NCI-H2107 treated with DMSO at 0.1 percent for 48 hours (cell line): ENCODE measurements around the gene NLRC5.
"Not testable (repeated sequence)": the region's sequence is repeated elsewhere in the genome, so short reads cannot be mapped to it uniquely, and the experiment has no call there.

Source experiments
- DNase-seq: peaks from one replicate; lab custom pipeline; 2025; ENCODE audit not compliant: unreplicated experiment; lab: John Stamatoyannopoulos, UW

NLRC5 gene

GRCh38 chr16:56960681-56961281, 28.6 kb upstream of the NLRC5 start:
- no peak for DNase-seq

GRCh38 chr16:56961386-56961785, 28.0 kb upstream of the NLRC5 start:
- no peak for DNase-seq

DNA sequence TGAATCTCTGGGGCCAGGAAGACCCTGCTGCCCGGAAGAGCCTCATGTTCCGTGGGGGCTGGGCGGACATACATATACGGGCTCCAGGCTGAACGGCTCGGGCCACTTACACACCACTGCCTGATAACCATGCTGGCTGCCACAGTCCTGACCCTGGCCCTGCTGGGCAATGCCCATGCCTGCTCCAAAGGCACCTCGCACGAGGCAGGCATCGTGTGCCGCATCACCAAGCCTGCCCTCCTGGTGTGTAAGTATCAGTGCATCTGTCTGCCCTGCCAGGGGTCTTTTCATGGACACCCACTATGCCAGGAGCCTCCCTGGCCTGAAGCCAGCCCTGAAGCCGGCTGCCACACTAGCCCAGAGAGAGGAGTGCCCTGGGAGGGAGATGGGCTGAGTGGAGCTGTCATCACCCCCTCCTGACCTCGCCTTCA, 27.5 kb upstream of the NLRC5 start, which contains the start of gene CETP:
Gene CETP, plus strand, starts transcription at position 100 of the 431 bp plus-strand sequence. Its CDS starts 30 bp downstream, at position 130.
- DNase-seq = no peak

GRCh38 chr16:56964243-56965148, 24.9 kb upstream of the NLRC5 start:
- DNase-seq = no peak

- no peak for DNase-seq
These were observed 23.9 kb upstream of the NLRC5 start for GRCh38 chr16:56965149-56966092.

- DNase-seq = no peak
These were observed 23.3 kb upstream of the NLRC5 start for GRCh38 chr16:56966093-56966475.

DNA sequence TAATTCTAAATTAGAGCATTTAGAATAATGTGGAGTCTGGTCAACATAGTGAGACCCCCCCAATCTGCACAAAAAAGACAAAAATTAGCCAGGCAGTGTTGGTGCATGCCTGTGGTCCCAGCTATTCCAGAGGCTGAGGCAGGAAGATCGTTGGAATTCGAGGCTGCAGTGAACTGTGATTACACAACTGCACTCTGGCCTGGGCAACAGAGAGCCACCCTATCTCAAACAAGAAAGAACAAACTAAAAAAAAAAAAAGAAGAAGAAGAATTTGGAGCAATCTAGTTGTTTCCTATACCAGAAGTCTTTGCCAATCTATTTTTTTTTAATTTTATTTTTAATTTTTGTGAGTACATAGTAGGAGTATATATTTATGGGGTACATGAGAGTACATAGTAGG, 21.6 kb upstream of the NLRC5 start:
- no peak for DNase-seq

DNA sequence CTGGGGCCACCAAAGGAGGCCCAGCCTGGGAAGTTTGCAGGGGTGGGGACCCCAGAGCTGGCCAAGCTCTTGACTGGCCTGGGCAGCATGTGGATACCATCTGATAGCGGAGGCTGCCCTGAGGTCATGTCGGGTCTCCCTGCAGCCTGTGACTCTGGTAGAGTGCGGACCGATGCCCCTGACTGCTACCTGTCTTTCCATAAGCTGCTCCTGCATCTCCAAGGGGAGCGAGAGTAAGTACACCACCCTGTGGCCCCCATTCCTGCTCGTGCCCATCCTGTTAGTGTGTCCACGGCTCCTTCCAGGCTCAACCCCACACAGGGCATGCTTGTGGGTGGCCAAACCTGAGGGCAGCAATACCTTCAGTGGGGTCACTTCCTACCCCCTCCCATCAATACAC, 19.6 kb upstream of the NLRC5 start:
- no peak for DNase-seq

DNA sequence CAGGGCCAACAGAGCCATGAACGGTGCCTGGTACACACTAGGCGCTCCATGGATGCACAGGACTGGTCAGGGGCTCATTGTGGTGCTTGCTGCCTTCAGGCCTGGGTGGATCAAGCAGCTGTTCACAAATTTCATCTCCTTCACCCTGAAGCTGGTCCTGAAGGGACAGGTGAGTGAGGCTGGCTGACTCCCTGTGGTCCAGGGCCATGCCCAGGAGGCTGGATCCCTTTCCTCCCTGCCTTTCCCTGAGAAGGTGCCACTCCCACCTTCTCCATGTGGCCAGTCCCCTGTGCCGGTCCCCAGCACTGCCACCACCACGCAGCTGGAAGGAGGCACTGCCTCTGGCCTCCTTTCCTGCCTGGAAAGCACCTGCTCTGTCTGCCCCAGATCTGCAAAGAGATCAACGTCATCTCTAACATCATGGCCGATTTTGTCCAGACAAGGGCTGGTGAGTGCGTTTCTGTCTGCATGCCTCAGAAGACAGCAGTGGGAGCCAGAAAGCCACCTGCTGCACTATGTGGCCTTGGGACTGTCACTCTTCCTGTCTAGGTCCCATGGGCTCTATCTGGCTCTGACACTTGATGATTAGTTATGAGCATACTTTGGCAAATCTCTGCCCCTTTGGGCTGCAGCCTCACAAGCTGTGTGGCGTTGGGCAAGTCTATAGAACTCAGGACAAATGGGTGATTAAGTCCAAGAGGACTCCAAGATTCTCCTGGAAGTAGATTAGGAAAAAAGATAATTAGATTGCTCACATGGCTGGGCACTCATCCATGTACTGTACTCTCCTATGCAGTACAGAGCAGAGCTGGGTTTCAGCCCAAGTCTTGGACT, 18.2 kb upstream of the NLRC5 start:
- no peak for DNase-seq

GRCh38 chr16:56971768-56972043, 17.7 kb upstream of the NLRC5 start:
- DNase-seq = no peak

DNA sequence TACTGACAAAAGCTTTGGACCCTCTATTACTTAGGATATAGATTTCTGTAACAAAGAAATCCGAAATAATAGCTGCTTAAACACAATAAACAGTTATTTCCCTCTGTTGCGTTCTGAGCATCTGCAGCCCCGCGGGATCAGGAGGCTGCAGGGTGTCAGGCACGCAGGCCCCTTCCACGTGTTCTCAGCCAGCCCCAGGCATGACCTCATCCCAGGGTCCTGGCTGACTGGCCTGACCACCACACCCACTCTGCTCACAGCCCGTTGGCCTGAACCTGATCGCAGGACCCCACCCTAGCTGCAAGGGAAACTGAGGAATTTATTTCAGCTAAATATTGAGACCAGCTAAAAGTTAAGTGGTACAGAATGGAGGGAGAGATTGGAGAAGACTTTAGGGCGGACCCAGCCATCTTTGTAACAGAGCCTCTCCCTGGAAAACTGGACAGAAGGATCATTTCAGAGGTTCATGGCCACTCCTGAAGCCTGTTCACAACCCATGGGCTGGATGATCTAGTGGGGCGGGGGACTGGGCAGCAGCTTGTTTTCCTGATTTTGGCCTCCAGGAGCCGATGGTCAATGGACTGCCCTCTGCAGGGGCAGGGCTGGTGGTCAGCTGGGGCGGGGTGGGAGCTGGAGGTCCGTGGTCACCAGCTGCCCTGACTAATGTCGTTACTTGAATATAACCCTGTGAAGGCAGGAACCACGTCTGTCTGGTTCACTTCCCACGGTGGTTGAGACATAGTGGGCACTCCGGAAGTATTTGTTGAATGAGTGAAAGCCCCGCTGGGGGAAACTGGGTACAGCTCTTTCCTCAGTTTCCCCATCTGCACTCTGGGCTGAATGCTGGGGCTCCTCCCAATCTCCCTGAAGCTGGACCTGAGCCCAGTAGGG, 16.7 kb upstream of the NLRC5 start:
- no peak for DNase-seq

- no peak for DNase-seq
These were observed 16.1 kb upstream of the NLRC5 start for GRCh38 chr16:56973294-56973689.

- not testable (repeated sequence) for DNase-seq
These were observed 15.5 kb upstream of the NLRC5 start for GRCh38 chr16:56973899-56974298.

- no peak for DNase-seq
These were observed 14.6 kb upstream of the NLRC5 start for GRCh38 chr16:56974549-56975300.

DNA sequence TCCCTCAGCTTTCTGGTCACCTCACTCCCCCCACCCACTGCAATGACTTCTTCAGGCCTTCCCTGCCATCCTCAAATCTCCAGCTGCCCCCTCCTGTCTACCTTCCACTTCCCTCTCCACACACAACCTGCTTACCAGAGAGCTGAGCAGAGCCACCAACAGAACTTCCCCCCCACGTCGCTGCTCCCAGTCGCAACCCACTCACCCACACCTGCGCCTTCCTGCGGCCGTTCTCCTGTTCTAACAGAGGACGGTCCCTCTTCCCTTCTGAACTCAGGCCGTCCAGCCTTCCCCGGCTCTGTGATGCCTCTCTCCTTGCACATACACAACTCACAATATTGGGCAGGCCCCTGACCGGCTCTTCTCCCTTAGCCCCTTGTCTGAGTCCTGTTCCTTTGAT, 13.6 kb upstream of the NLRC5 start:
- no peak for DNase-seq

- no peak for DNase-seq
These were observed 12.1 kb upstream of the NLRC5 start for GRCh38 chr16:56977216-56977615.

GRCh38 chr16:56977823-56978430, 11.4 kb upstream of the NLRC5 start:
- no peak for DNase-seq

DNA sequence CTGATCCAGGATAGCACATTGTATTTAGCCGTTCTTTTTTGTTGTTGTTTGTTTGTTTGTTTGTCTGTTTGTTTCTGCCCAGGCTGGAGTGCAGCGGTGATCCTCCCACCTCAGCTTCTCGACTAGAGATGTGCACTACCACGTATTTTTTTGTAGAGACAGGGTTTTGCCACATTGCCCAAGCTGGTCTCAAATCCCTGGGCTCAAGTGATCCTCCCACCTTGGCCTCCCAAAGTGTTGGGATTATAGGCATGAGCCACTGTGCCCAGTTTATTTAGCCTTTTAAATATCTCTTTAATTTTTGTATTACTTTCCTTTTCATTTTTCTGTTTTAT, 9.2 kb upstream of the NLRC5 start:
- DNase-seq = no peak
